Measurements from ENCODE around the gene LAMA5. TPM values are rescaled to one million over a fixed set of nuclear protein-coding genes. Genes with fewer than 3 reads are reported as not detected.

LAMA5 gene
- total and polyA plus RNA-seq, 2 of the 8 experiments (the other 6 are each of a cell fraction or from before 2014, with no cell fraction given), result 34.4 to 225 TPM

GRCh38 chr20:62288535-62289105 is 78.5 kb downstream of the LAMA5 start:
- Histone ChIP-seq H4K8ac (ENCODE audit: extremely low read depth, insufficient read depth, low read length) (no peak overlapping the region), H3K4me3 (ENCODE audit: extremely low read depth in 1 of 4, insufficient read depth in 2 of 4, low read depth in 3 of 4, low read length in 4 of 4) (no peak overlapping the region), H3K18ac (ENCODE audit: extremely low read depth, low read length) (no peak overlapping the region), H3K23ac (ENCODE audit: insufficient read length) (no peak overlapping the region), H3K14ac (ENCODE audit: insufficient read length) (no peak overlapping the region), H2BK15ac (ENCODE audit: low read length) (no peak overlapping the region), H2BK5ac (ENCODE audit: low read depth, low read length) (no peak overlapping the region; the same call in 1 of the 2 replicates), H3K79me2 (ENCODE audit: control insufficient read depth in 1 of 2, insufficient read depth in 2 of 2, low read length in 2 of 2) (no peaks in the 10 kb centered on the region), H2BK12ac (ENCODE audit: low read depth, low read length) (no peak overlapping the region), H3K79me1 (ENCODE audit: low read depth, low read length) (no peaks in the 10 kb centered on the region; the same call in 1 of the 2 replicates), H2BK20ac (ENCODE audit: low read length) (no peak overlapping the region), H4K20me1 (replicated peaks in 1 of 2; ENCODE audit: control insufficient read depth in 1 of 2, insufficient read depth in 2 of 2, low read length in 2 of 2) (peaks cover 0 to 7% of the 10 kb centered on the region in 2 experiments), H4K91ac (replicated peaks; ENCODE audit: insufficient read length, low read length) (no peak overlapping the region), H3K23me2 (ENCODE audit: low read depth, low read length) (no peaks in the 10 kb centered on the region), H2AFZ (ENCODE audit: low read length) (no peak overlapping the region), H2AK5ac (ENCODE audit: low read depth, low read length) (no peak overlapping the region), H3K9me3 (ENCODE audit: insufficient read depth in 2 of 2, low read depth in 1 of 2, low read length in 1 of 2) (no peaks in the 10 kb centered on the region), H2BK120ac (replicated peaks; ENCODE audit: low read depth, low read length) (no peak overlapping the region), H3K9ac (replicated peaks in 1 of 4; ENCODE audit: extremely low read depth in 1 of 4, low read depth in 3 of 4, low read length in 3 of 4) (no peak overlapping the region), H3K27ac (ENCODE audit: low read depth, low read length) (no peak overlapping the region), H4K5ac (ENCODE audit: insufficient read length, low read depth, low read length) (no peak overlapping the region), H3K4me1 (replicated peaks in 1 of 4; ENCODE audit: control insufficient read depth in 3 of 4, insufficient read depth in 4 of 4, low read length in 3 of 4) (no peaks in the 10 kb centered on the region), H3K4me2 (ENCODE audit: insufficient read depth in 1 of 2, low read depth in 2 of 2, low read length in 2 of 2) (no peak overlapping the region), H3K27me3 (replicated peaks in 1 of 4; ENCODE audit: control insufficient read depth in 3 of 4, extremely low read depth in 1 of 4, insufficient read depth in 3 of 4, low read length in 3 of 4) (no peaks in the 10 kb centered on the region), H3K4ac (replicated peaks; ENCODE audit: insufficient read length, low read depth, low read length) (no peak overlapping the region), H3K56ac (replicated peaks; ENCODE audit: insufficient read length, low read depth, low read length) (no peak overlapping the region), H3K36me3 (ENCODE audit: control insufficient read depth in 2 of 4, insufficient read depth in 4 of 4, low read length in 3 of 4) (peaks cover 5 to 29% (median 12%) of the 10 kb centered on the region in 4 experiments; a peak in 7 of 8 replicates)
- TF ChIP-seq BCL11A (IDR thresholded peaks at IDR 0.05; ENCODE audit: low read depth in 2 of 2, low read length in 2 of 2) (no peak), EP300 (IDR thresholded peaks at IDR 0.05; ENCODE audit: borderline replicate concordance in 1 of 2, low read depth in 2 of 2, low read length in 2 of 2) (no peak), TAF1 (IDR thresholded peaks at IDR 0.05; ENCODE audit: low read depth, low read length) (no peak), ATF2 (IDR thresholded peaks at IDR 0.05; ENCODE audit: low read length) (no peak), SIRT6 (IDR thresholded peaks at IDR 0.05; ENCODE audit: low read length) (no peak), KDM5A (IDR thresholded peaks at IDR 0.05; ENCODE audit: low read length) (no peak), RXRA (IDR thresholded peaks at IDR 0.05; ENCODE audit: insufficient read depth, low read depth, low read length) (no peak), E2F6 (IDR thresholded peaks at IDR 0.05) (no peak), SP2 (IDR thresholded peaks at IDR 0.05; ENCODE audit: low read length) (no peak)
- 94% methylated on average over 15 of the region's 15 CpGs; no CpG with 5 or more reads in 1 of the 2 experiments for WGBS, 2 experiments (ENCODE audit: extremely low coverage in 1 of 2, insufficient coverage in 1 of 2, insufficient read length in 1 of 2, insufficient replicate concordance in 2 of 2, low coverage in 1 of 2, low lambda C conversion rate in 2 of 2, missing lambda C conversion rate in 1 of 2)
- FAIRE-seq, result no peak
- POLR2A ChIA-PET (ENCODE audit: partially characterized antibody), result interaction anchor here (1.3 kb wide), 1 partner anchor 46 kb away, joined by 3 read pairs; no protein-coding TSS in a partner anchor
- DNase-seq (ENCODE audit: low read depth in 1 of 2, low spot score in 2 of 2), result no peak
- CTCF ChIA-PET (ENCODE audit: partially characterized antibody), result interaction anchor here (1.0 kb wide), 1 partner anchor 12 kb away, joined by 3 read pairs; no protein-coding TSS in a partner anchor

All from H1 (cell line).